HepG2 (cell line): Measurements from ENCODE around the gene FAM156A. TPM values are rescaled to one million over a fixed set of nuclear protein-coding genes. Genes with fewer than 3 reads are reported as not detected.

Source experiments
- AGO2 ChIP-seq: fragments of 200-400 bp; formaldehyde crosslinking; optimal IDR thresholded peaks from 2 replicates; pipeline ENCODE3; 2017; ENCODE audit warnings: mild to moderate bottlenecking, low read depth, low read length, moderate library complexity
- GABPA ChIP-seq, 2 experiments: IDR thresholded peaks; 2 replicates each; pipeline ENCODE4 v1.6.1; 2011 to 2016; ENCODE audit warnings: low read depth in 2 of 2, low read length in 1 of 2, missing biosample characterization in 1 of 2, missing genetic modification characterization in 1 of 2
- JUNB ChIP-seq: sonication (generic); formaldehyde crosslinking; IDR thresholded peaks from 2 replicates; pipeline ENCODE4 v1.8.0; 2022; ENCODE audit warnings: missing genetic modification reagents, mild to moderate bottlenecking, borderline replicate concordance
- KDM4B ChIP-seq: sonication (generic); formaldehyde crosslinking; IDR thresholded peaks from 2 replicates; pipeline ENCODE4 v1.4.0; 2020; ENCODE audit warnings: missing genetic modification reagents
- NFKB2 ChIP-seq: sonication (generic); formaldehyde crosslinking; IDR thresholded peaks from 2 replicates; pipeline ENCODE4 v1.4.0; 2020; ENCODE audit warnings: missing genetic modification reagents, borderline replicate concordance
- NONO ChIP-seq, 2 experiments: fragments of 450-650 bp in 1 of 2; sonication (generic) in 1 of 2; formaldehyde crosslinking in 1 of 2; IDR thresholded peaks in 1 of 2; conservative IDR thresholded peaks in 1 of 2; 2 replicates each; pipeline versions ENCODE4 v1.6.1 to v1.8.0; 2017 to 2022; ENCODE audit warnings: mild to moderate bottlenecking in 1 of 2, missing genetic modification reagents in 1 of 2, moderate library complexity in 1 of 2
- RBFOX2 ChIP-seq: fragments of 200-400 bp; formaldehyde crosslinking; IDR thresholded peaks from 2 replicates; pipeline ENCODE4 v1.6.1; 2017; ENCODE audit warnings: low read depth, mild to moderate bottlenecking, low read length
- REPIN1 ChIP-seq: sonication (generic); formaldehyde crosslinking; IDR thresholded peaks from 2 replicates; pipeline ENCODE4 v1.8.0; 2022; ENCODE audit warnings: missing genetic modification reagents, low read depth, mild to moderate bottlenecking, borderline replicate concordance
- SETDB1 ChIP-seq: sonication (generic); formaldehyde crosslinking; IDR thresholded peaks from 2 replicates; pipeline ENCODE4 v1.5.1; 2020; ENCODE audit warnings: missing genetic modification reagents, mild to moderate bottlenecking, borderline replicate concordance
- SIN3A ChIP-seq: IDR thresholded peaks from 2 replicates; pipeline ENCODE4 v1.6.1; 2011; ENCODE audit warnings: low read depth, mild to moderate bottlenecking, control low read depth, low read length, borderline replicate concordance
- SMARCE1 ChIP-seq: fragments of 450-650 bp; IDR thresholded peaks from 2 replicates; pipeline ENCODE4 v1.6.1; 2017; ENCODE audit warnings: borderline replicate concordance
- SOX5 ChIP-seq: IDR thresholded peaks from 2 replicates; pipeline ENCODE4 v1.6.1; 2016; ENCODE audit warnings: borderline replicate concordance
- ZNF354B ChIP-seq: sonication (generic); formaldehyde crosslinking; IDR thresholded peaks from 2 replicates; pipeline ENCODE4 v1.8.0; 2022; ENCODE audit warnings: mild to moderate bottlenecking, missing genetic modification reagents
- ZNF557 ChIP-seq: sonication (generic); formaldehyde crosslinking; IDR thresholded peaks from 2 replicates; pipeline ENCODE4 v1.4.0; 2020; ENCODE audit warnings: missing genetic modification reagents
- ZNF563 ChIP-seq: sonication (generic); formaldehyde crosslinking; IDR thresholded peaks from 2 replicates; pipeline ENCODE4 v1.8.0; 2022; ENCODE audit warnings: mild to moderate bottlenecking, moderate library complexity, missing genetic modification reagents
- polyA plus RNA-seq, 8 experiments: library from polyadenylated mRNA; depleted of rRNA in 3 of 8; stranded (reverse) in 7 of 8; unstranded in 1 of 8; fragments of >200 nt; fragmentation: Illumina TruSeq in 4 of 8; extraction: Trizol in 4 of 8; gene quantifications; 2 replicates each; pipeline versions ENCODE4 v1.2.1 to v1.2.3, GENCODE V29; 2011 to 2016; ENCODE audit warnings: low read depth in 4 of 8, missing spikeins in 1 of 8, mixed read lengths in 1 of 8; ENCODE audit not compliant: insufficient read depth in 1 of 8
- total RNA-seq, 5 experiments: library from RNA; depleted of rRNA; stranded (reverse); fragments of >200 nt; fragmentation: Illumina TruSeq; extraction: Trizol; gene quantifications; 2 replicates each; pipeline ENCODE4 v1.2.3, GENCODE V29; 2016; ENCODE audit warnings: low read depth in 1 of 5
- TF ChIP-seq, protein P1 (sequence below): sonication (generic); formaldehyde crosslinking; IDR thresholded peaks from 2 replicates; pipeline ENCODE4 v1.4.0; 2020; ENCODE audit warnings: mild to moderate bottlenecking, missing genetic modification reagents
- TF ChIP-seq, protein P2 (sequence below): sonication (generic); formaldehyde crosslinking; IDR thresholded peaks from 2 replicates; pipeline ENCODE4 v1.4.0; 2020; ENCODE audit warnings: missing genetic modification reagents, mild to moderate bottlenecking, borderline replicate concordance
- TF ChIP-seq, protein P3 (sequence below): sonication (generic); formaldehyde crosslinking; IDR thresholded peaks from 2 replicates; pipeline ENCODE4 v1.4.0; 2020; ENCODE audit warnings: mild to moderate bottlenecking, missing genetic modification reagents, borderline replicate concordance
- TF ChIP-seq, protein P4 (sequence below): sonication (generic); formaldehyde crosslinking; IDR thresholded peaks from 2 replicates; pipeline ENCODE4 v1.4.0; 2020; ENCODE audit warnings: missing genetic modification reagents
- TF ChIP-seq, protein P5 (sequence below): sonication (generic); formaldehyde crosslinking; IDR thresholded peaks from 2 replicates; pipeline ENCODE4 v1.8.0; 2023; ENCODE audit warnings: mild to moderate bottlenecking, missing genetic modification reagents

The FAM156A gene
- total and polyA plus RNA-seq, 2 of the 13 experiments (the other 11 are each of a cell fraction or from before 2014, with no cell fraction given) = 15.4 to 53.8 TPM

DNA sequence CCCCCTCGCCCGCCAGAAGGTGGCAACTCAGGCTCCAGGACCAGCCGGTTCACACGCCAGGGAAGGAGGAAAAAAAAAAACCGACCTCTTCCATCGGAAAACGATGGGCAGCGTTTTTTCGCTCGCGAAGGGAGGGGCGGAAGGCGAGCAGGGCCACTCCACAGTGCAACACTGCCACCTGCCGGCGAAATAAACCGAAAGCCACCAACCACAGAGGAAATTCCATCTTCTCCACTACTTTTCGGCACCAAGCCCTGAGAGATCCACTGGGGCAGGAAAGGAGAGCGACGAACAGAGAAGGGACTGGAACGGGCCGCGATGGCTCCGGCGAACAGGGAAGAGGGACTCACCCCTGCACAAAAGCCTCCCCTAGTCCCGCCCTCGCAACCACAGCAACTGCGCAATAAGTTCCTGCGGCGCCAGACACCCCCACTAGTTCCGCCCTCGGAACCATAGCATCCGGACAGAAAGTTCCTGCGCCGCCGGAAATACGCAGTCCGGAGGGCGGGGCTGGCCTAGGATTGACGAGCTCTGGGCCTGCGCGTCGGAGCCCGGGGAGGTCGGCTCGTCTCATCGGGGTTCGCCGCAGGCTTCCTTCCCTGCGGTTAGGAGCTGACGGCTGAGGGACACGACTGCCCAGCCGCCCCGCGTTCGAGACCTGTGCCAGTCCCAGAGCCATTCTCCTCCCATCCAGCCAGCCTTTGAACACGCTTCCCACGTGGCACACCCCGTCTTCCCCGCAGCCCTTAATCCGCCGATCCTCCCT is 23.4 kb downstream of the FAM156A start (continued):
- TF ChIP-seq, protein P1, sequence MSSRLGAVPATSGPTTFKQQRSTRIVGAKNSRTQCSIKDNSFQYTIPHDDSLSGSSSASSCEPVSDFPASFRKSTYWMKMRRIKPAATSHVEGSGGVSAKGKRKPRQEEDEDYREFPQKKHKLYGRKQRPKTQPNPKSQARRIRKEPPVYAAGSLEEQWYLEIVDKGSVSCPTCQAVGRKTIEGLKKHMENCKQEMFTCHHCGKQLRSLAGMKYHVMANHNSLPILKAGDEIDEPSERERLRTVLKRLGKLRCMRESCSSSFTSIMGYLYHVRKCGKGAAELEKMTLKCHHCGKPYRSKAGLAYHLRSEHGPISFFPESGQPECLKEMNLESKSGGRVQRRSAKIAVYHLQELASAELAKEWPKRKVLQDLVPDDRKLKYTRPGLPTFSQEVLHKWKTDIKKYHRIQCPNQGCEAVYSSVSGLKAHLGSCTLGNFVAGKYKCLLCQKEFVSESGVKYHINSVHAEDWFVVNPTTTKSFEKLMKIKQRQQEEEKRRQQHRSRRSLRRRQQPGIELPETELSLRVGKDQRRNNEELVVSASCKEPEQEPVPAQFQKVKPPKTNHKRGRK (CRISPR knock-in tag) = no peak
- TF ChIP-seq, protein P2, sequence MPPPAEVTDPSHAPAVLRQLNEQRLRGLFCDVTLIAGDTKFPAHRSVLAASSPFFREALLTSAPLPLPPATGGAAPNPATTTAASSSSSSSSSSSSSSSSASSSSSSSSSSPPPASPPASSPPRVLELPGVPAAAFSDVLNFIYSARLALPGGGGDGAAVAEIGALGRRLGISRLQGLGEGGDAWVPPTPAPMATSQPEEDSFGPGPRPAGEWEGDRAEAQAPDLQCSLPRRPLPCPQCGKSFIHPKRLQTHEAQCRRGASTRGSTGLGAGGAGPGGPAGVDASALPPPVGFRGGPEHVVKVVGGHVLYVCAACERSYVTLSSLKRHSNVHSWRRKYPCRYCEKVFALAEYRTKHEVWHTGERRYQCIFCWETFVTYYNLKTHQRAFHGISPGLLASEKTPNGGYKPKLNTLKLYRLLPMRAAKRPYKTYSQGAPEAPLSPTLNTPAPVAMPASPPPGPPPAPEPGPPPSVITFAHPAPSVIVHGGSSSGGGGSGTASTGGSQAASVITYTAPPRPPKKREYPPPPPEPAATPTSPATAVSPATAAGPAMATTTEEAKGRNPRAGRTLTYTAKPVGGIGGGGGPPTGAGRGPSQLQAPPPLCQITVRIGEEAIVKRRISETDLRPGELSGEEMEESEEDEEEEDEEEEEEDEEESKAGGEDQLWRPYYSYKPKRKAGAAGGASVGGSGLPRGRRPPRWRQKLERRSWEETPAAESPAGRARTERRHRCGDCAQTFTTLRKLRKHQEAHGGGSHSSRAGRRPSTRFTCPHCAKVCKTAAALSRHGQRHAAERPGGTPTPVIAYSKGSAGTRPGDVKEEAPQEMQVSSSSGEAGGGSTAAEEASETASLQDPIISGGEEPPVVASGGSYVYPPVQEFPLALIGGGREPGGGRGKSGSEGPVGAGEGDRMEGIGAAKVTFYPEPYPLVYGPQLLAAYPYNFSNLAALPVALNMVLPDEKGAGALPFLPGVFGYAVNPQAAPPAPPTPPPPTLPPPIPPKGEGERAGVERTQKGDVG (CRISPR knock-in tag) = no peak
- TF ChIP-seq REPIN1 (CRISPR knock-in tag) (peak; percentile 41; the same call in 1 of the 2 replicates), GABPA (IDR thresholded peaks at IDR 0.05; ENCODE audit: low read depth, low read length) (peak; percentile 79), GABPA (CRISPR knock-in tag; IDR thresholded peaks at IDR 0.05; ENCODE audit: low read depth) (peak; percentile 93), RBFOX2 (peak; percentile 88), JUNB (CRISPR knock-in tag) (peak; percentile 15; the same call in 1 of the 2 replicates), ZNF557 (CRISPR knock-in tag) (no peak), SETDB1 (no peak), NONO (IDR thresholded peaks at IDR 0.05) (no peak), NONO (CRISPR knock-in tag; conservative IDR thresholded peaks at IDR 0.05) (peak; percentile 39; the same call in 1 of the 2 replicates), ZNF354B (CRISPR knock-in tag) (no peak), SIN3A (0 out of 2 replicates have a peak, but pooled peaks have one; percentile 23), AGO2 (peak; percentile 34), NFKB2 (CRISPR knock-in tag) (no peak), SMARCE1 (no peak), ZNF563 (CRISPR knock-in tag) (no peak; the same call in 1 of the 2 replicates), SOX5 (CRISPR knock-in tag) (peak; percentile 37; the same call in 1 of the 2 replicates), KDM4B (CRISPR knock-in tag) (no peak)
- TF ChIP-seq, protein P3, sequence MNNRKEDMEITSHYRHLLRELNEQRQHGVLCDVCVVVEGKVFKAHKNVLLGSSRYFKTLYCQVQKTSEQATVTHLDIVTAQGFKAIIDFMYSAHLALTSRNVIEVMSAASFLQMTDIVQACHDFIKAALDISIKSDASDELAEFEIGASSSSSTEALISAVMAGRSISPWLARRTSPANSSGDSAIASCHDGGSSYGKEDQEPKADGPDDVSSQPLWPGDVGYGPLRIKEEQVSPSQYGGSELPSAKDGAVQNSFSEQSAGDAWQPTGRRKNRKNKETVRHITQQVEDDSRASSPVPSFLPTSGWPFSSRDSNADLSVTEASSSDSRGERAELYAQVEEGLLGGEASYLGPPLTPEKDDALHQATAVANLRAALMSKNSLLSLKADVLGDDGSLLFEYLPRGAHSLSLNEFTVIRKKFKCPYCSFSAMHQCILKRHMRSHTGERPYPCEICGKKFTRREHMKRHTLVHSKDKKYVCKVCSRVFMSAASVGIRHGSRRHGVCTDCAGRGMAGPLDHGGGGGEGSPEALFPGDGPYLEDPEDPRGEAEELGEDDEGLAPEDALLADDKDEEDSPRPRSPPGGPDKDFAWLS (CRISPR knock-in tag) = no peak
- TF ChIP-seq, protein P4, sequence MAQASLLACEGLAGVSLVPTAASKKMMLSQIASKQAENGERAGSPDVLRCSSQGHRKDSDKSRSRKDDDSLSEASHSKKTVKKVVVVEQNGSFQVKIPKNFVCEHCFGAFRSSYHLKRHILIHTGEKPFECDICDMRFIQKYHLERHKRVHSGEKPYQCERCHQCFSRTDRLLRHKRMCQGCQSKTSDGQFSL (CRISPR knock-in tag) = peak; percentile 81; the same call in 1 of the 2 replicates
- TF ChIP-seq, protein P5, sequence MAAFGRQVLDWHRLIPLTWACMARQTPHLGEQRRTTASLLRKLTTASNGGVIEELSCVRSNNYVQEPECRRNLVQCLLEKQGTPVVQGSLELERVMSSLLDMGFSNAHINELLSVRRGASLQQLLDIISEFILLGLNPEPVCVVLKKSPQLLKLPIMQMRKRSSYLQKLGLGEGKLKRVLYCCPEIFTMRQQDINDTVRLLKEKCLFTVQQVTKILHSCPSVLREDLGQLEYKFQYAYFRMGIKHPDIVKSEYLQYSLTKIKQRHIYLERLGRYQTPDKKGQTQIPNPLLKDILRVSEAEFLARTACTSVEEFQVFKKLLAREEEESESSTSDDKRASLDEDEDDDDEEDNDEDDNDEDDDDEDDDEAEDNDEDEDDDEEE = no peak
